HG03097 (cell line): ENCODE measurements around the gene C17orf50.

Experiments used
- ATAC-seq: cut with Tn5 transposase; IDR thresholded peaks from one replicate; pipeline ENCODE4 v1.9.1; 2021; ENCODE audit not compliant: unreplicated experiment, low FRiP score

Gene C17orf50

DNA sequence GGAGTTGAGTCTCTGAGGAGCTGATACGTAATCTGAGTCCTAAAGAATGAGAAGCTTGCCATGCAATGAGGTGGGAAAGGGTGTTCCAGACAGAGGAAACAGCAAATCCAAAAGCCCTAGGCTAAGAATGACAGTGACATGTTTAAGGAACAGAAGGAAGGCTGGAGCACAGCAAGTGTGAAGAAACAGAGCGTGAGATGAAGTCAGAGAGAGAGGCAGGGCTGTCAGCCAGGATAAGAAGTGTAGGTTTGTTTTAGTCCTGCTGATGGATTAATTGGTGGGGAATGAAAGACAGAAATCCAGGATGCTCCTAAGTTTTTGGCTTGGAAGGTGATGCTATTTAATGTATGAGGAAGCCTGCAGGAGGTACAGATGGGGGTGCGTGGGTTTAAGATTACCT is 20.3 kb downstream of the C17orf50 start:
- ATAC-seq, result no peak

DNA sequence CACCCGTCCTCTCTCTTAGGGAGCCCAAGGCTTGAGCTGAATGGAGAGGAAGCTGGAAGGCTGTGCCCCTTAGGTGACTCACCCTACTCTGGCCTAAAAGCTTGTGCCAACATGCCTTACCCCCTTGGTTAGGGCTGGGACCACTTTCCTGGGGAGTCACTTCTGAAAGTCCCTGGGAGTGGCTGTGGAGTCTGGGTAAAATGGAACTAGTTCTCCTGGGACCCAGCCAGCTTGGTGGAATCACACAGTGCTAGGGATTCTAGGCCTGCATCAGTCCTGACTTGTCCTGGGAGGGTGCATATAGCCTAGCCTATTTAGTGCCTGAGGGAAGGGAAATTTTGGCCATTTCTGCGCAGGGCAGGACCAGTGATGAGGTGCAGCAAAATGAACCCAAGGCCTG is 24.2 kb downstream of the C17orf50 start:
- no peak for ATAC-seq

DNA sequence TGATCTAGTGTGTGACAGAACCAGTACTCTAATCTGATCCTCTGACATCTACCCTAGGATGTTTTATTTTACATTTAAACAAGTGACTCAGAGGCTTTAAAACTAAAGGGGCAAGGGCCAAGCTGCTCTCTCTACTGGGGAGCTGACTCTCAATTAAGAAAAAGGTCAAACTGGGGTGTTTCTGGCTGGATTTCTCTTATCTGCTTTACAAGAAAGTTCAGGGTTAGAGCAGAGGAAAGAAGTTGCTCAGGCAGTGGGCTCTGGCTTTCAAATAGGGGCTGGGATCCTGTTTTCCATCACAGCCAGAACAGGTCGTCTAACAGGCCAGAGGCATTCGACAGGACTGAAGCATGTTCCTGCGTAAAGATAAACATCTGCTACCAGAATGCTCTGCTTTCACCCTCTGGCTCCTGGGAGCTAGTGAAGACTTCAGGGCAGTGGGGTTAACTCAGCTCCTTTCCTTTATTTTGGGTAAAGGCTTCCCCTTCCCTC is 26.3 kb downstream of the C17orf50 start:
- no peak for ATAC-seq

DNA sequence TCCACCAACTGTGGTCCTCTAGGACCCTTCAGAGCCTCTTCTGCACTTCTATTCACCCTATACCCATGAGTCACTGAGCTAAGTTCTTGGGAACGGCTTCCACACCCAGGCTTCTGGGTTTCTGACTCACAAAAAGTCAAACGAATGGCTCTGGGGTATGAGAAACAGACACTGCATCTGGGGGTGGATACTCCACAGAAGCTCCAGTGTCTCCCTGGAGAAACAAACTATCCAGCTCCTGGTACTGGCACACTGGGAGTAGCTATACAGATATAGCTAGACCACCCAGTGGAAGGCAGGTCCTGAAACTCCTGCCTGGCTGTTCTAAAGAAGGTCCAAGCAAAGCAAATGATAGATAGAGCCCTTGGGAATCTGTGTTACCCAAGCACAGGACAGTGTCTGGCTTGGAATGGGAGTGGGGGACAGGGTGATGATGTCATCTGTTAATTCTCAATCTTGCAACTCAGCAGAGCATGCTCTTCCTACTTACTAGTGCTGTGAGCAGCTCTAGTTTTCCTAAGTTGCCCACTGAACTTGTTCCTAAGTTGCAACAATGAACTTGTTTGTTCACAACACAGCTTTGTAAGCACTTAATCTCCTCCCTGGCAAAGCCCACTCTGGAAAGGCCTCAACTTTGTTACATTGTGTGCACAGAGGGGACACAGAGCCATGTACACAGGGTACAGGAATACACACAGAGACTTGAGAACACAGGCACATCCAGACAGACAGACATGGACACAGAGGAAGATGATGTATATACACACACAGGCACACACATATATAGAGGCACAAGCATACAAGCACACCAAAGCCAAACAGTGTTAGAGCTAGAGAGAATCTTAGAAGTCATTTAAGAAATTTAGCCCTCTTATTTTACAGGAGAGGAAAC is 28.0 kb downstream of the C17orf50 start:
- no peak for ATAC-seq

DNA sequence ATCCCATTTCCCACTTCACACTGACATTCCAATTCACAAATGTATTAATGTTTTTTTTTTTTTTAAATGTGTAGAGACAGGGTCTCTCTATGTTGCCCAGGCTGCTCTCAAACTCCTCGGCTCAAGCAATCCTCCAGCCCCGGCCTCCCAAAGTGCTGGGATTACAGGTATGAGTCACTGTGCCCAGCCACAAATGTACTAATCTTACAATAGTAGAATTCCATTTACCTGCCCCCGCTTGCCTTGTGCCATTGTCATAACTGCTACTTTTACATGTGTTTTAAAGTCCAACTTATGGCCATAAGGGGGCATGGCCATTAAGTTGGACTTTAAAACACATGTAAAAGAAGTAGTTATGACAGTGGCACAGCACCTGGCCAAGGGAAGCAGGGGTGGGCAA is 30.2 kb downstream of the C17orf50 start:
- no peak for ATAC-seq

DNA sequence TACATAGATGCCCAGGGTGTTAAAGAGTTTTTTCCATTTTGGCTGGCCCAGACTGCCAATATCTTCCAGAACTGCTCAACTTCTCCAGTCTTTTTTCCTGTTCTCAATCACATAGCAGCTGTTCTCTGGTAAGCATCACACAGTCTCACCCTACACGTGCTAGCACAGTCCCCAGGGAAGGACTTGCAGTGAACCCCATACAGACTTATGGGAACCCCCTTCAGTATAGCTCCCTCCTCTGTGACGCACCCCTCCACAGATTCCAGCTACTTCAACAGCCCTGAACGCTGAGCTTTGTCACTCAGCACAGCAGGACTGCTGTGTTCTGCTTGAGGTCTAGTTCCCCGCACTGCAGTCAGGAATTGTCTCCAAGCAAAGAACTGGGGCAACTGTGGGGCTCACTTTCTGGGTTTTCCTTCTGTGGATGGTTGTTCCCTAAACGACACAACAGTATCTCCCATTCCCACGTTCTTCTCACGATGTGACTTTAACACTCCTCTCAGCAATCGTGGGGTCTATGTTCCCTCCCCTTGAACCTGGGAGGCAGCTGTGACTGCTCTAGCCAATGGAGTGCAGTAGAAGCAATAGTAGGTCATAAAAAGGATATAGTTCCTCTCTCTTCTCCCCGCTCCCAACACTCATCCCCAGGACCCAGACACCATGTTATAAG is 31.1 kb downstream of the C17orf50 start:
- ATAC-seq, result no peak

DNA sequence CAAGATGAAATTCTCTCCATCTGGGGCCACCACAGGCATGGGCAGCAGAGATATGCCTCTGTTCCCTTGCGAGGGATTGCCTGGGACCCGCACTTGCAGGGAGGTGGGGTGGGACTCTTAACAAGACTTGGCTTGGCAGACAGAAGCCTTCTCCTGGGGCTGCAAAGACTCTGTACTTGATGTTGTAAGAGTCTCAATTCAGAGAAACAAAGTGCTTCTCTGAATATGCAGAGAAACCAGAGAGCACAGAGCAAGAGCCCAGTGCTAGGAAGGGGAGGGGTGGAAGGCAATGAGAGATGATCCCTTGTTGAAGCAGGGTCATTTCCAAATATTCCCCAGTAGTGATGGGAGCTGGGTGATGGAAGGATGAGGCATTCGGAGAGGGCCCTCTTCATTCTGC is 32.6 kb downstream of the C17orf50 start:
- ATAC-seq, result no peak

DNA sequence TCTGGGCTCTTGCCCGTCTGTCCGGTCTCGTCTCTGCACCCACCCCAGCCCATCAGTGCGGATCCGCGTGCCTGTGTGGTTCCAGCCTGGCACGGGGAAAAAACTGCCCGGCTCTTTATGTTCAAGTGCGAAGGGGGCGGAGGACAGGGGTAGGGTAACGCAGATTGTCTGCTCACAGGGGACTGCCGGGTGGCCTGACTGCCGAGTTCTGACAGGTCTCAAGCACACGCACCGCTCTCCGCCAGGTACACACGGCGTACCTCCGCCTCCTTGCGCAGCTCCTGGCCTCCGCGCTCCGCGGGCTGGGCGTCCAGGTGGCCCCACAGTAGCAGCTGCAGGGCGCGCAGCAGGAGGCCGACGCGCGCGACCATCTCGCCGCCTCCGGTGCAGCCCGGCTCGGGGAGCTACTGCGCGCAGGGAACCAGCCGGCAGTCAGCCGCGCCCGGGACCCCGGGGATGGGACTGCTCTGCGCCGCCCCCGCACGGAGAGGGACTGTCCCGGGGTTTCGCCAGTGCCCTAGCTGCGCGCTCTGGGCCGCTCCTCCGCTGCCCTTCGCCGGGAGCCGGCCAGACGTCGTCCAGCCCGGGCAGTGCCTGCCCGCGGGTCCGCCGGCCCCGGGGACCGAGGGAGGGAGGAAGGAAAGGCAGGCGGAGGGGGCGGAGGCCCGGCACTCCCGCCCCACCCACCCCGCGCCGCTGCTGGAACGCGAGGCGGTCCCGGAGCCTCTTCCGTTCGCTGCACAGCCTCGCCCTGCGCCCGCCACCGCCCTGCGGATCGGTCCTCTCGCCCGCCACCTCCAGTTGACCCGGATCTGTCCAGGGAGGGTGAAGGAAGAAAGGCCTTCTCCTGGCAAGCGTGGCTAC is 34.6 kb downstream of the C17orf50 start, which contains the start of gene MMP28:
MMP28 (minus strand) TSS at position 635 of the 864 bp plus-strand sequence; CDS start at position 371, 264 bp downstream.
- ATAC-seq, result no peak

DNA sequence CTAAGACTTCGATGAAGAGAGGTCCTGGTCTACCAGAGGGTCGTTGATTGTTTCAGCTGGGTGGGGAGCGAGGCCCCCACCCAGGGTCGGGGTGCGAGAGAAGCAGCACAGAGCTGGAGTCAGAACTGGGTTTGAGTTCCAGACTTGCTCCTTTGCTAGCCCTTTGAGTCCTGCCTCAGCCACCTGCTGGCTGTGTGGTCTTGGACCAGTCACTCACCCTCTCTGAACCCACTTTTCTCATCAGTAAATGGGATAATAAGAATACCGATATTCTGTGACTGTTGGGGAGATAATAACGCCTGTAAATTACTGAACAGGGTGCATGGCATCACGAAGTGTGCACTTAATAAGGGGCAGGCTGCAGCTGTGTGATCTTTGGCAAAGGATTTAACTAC is 35.2 kb downstream of the C17orf50 start:
- no peak for ATAC-seq

DNA sequence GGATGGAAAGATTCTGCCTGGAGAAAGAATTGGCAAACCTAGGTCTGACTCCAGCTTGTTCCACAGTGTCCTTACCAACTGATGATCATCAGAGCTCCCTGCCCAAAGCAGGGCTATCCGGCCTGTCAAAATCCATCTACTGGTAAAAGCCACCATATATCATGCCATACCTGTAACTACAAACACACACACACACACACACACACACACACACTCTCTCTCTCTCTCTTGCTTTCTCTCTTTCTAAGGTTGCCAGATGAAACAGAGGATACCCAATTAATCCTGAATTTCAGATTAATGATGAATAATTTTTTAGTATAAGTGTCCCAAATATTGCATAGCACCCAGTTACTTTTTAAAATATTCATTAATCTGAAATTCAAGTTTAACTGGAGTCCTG is 36.3 kb downstream of the C17orf50 start:
- ATAC-seq, result no peak

DNA sequence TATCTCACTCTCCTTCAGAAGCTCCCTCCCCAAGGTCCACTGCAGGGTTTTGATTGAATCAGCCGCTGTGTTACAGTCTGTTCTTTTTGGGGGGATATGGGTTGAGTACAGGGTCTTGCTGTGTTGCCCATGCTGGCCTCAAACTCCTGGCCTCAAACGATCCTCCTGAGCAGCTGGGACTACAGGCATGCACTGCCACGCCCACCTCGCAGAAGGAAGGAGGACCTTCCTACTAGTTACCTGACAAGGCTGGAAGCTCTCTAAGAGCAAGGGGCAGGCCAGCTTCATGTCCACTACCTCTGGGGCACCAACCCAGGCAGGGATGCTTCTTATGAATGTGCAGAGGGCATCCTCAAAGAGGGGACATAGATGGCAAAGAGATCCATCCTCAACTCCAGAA is 36.7 kb downstream of the C17orf50 start:
- ATAC-seq, result no peak

DNA sequence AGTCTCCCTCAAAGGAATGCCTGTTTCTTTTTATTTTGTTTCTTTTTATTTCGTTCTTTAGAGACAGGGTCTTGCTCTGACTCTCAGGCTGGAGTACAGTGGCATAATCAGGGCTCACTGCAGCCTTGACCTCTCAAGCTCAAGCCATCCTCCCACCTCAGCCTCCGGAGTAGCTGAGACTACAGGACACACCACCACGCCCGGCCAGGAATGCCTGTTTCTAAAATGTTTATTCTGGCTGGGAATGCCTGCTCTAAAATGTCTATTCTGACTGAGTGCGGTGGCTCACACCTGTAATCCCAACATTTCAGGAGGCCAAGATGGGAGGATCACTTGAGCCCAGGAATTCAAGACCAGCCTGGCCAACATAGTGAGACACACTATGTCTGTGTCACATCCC is 37.2 kb downstream of the C17orf50 start:
- no peak for ATAC-seq

DNA sequence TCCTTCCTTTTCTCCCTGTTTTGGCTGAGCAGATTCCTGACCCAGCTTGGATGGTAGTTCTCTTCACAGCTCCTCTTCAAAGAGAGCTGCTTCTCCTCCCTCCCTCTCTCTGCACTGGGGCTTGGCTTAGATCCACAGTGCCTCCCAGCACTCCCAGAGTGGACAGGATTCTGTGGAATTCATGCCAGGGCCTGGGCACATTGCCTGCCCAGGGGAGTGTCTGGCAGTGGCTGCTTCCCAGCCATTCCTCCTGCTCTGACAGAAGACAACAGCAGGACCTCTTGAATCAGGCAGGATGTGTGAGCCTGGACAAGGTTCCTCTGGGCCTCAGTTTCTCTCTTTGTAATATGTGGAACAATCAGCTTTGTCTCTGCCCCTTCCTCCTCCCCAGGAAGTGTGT is 39.3 kb downstream of the C17orf50 start:
- no peak for ATAC-seq

DNA sequence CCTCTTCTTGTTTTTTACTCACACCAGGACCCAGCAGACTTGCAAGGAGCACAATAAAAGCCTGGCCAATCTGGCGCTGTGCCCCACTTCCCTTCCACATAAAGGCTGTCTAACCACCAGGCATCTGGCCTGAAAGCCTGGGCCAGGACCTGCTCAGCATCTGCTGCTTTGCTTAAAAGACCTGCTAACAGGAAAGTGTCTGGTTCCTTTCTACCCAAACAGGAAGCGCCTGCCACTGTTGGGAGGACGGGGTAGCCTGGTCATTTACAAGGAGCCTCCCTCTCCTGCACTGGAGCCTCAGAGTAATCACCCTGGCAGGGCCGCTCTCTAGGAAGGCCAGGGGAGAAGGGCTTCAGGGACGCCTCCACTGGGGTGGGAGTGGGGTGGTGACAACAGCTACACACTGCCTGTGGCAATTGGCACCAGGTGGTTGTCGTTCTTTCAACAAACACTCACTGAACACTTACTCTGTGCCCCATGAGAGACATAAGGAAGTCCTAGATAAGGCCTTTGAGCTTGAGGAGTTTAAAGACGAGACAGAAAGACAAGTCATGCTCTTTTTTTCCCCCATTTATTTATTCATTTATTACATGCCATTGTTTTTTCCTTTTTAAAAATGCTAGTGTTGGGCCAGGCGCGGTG is 41.0 kb downstream of the C17orf50 start:
- no peak for ATAC-seq

DNA sequence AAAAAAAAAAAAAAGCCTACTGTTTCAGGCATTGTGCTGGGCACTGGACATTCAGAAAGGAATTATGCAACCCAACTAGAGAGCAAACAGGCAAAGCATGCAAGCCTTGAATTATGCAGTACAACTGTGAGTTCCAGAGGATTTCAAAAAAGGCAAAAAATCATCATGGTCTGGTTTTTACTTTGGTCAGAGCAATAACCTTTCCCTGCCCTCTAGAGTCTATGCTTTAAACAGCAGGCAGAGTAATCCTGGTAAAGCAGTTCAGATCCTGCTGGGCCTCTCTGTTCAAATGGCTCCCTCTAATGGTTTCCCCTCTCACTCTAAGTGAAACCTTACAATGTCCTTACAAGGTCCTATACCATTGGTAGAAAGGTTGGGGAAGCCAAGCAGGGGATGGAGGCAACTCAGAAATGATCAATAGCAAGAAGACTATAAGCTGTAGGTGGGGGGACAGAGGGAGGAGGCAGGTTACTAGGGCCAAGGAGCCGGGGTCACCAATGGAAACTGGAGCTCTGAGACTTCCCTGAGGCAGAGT is 44.0 kb downstream of the C17orf50 start:
- no peak for ATAC-seq

DNA sequence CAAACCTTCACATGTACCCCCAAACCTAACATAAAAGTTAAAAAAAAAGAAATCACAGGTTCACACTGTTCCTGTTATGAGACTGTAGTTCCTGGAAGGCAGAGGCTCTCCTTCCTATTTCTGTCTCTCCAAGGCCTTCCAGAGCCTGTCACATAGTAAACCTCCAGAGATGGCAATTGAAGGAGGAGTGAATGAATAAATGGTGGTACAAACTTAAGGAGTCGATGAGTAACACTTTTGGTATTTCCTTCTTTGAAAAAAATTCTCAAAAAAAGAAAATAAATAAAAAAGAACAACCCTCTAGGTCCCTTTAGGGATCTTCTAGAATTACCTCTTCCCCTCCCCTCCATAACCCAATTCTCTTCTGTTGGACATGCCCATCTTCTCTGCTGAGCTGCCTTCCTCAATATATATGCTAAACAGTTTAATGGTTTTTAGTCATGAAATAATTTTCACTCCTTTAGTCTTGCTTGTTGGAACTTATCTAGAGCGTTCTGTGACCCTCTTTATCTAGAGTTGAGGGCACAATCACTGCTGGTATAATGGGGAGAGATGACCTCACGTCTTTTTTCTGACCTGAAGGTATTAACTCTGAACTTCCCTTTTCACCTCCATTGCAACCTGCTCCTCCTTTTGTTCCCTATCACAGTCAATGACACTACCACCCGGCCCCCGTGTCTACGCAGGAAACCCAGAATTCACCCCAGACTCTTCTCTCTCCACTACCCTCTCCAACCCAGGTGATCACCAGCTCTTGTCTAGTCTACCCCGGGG is 46.9 kb downstream of the C17orf50 start:
- ATAC-seq, result no peak

DNA sequence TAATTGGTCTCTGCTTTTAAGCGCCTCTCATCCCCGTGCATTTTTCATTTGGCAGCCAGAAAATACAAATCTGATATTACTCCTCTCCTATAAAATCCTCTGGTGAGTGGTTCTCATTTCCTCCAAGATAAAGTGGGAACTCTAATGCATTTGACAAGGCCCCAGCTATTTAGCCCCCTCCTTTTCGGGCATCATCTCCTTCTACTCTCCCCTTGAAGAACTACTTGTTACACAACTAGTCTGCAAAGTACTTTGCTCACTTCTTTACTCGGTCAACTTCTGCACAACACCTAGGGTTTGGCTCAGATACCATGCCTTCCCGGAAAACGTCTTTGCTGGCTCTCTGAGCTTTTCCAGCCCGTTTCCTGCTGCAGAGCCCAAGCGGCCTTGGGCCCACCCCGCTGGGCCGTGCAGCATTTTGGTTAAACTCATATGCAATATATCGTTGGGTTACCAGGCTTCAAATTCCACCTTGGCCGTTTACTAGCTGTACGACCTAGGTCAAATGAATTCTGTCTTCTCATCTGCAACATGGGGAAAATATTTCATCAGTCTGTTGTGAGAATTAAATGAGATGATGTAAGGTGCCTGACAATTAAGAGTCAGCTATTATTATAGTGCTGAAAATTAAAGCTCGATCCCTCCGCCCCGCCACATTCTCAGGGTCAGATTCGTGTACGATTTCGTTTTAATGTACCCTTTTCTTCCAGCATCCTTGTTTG is 47.7 kb downstream of the C17orf50 start:
- peak; percentile 3 for ATAC-seq

DNA sequence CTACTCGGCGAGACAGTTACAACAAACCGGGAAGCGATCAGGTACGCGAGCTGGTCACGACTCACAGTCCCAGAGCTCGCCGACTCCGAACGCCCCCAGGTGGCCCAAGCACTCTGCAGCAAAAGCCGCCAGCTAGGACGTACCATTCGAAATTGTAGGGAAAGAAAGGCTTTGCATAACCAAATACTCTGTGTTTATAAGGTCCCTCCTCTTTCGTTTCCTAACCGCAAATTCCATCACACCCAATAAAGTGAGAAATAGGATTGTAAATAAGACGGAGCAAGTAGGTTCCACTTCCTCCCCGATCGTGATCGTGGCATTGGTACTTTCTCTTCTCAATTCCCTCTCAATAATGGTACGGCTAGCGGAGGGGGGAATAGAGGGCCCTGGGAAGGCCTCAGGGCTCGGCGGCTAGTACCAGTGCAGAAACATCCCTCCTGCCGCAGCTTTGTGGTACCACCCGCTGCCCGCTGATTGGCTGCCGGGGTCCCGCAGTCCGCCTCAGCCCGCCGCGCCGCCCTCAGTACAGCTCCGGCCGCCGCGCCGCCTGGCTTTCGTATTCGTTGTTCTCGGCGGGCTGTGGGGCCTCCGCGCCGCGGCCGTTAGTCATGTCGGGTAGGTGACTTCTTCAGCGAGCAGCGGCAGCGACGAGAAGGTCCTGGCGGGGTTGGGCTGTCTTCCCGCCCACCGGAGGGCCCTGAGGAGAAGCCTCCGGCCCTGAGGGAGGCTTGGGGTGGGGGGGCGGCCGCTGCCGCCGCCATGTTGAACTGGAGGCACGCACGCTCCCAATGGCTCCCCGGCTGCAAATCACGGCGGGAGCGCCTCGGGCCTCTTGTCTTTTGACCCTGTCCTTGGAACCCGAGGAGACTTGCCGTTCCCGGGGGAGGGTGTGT is 48.5 kb downstream of the C17orf50 start, which contains the start of gene TAF15:
TAF15 (plus strand) TSS at position 523 of the 893 bp plus-strand sequence; CDS start at position 609, 86 bp downstream.
- ATAC-seq, result peak; percentile 91
